ENCODE measurements around the gene PADI6. TPM values are rescaled to one million over a fixed set of nuclear protein-coding genes. Genes with fewer than 3 reads are reported as not detected.

The PADI6 gene
- total RNA-seq, 4 donors from 2014 or later = not detected

- no peaks in the 10 kb centered on the region for H3K36me3 ChIP-seq
- no peaks in the 10 kb centered on the region for H3K9me3 ChIP-seq
- peaks cover 0 to 17% (median 11%) of the 10 kb centered on the region in 4 donors for H3K4me1 ChIP-seq
- peak; percentile 82 to 89 (median 87) for DNase-seq
- TF ChIP-seq CTCF (IDR thresholded peaks at IDR 0.05) (no peak), POLR2A (IDR thresholded peaks at IDR 0.05) (no peak)
- no peaks in the 10 kb centered on the region for H3K27me3 ChIP-seq
- H3K4me3 ChIP-seq = peak overlapping the region; percentile 65 to 96 (median 79)
- H3K27ac ChIP-seq = peak overlapping the region; percentile 86 to 94 (median 90)
These were observed 66.6 kb downstream of the PADI6 start for GRCh38 chr1:17438318-17439249.

- TF ChIP-seq CTCF (IDR thresholded peaks at IDR 0.05) (peak in 2 of 6 experiments; percentile 8 to 26), POLR2A (IDR thresholded peaks at IDR 0.05) (no peak)
- Histone ChIP-seq H3K4me1 (peaks cover 0 to 17% (median 9%) of the 10 kb centered on the region in 4 donors), H3K4me3 (peak within 1 kb of the TSS; percentile 65 to 96 (median 79)), H3K36me3 (no peaks in the 10 kb centered on the region), H3K27ac (peak within 1 kb of the TSS; percentile 86 to 94 (median 90)), H3K9me3 (no peaks in the 10 kb centered on the region), H3K27me3 (no peaks in the 10 kb centered on the region)
- peak; percentile 62 to 81 (median 77) for DNase-seq
These were observed 67.5 kb downstream of the PADI6 start, which contains the start of gene RCC2 for GRCh38 chr1:17439250-17440073. Gene RCC2, minus strand, starts transcription at chr1:17439677. Its CDS starts 1,163 bp downstream, at chr1:17438514.

DNA sequence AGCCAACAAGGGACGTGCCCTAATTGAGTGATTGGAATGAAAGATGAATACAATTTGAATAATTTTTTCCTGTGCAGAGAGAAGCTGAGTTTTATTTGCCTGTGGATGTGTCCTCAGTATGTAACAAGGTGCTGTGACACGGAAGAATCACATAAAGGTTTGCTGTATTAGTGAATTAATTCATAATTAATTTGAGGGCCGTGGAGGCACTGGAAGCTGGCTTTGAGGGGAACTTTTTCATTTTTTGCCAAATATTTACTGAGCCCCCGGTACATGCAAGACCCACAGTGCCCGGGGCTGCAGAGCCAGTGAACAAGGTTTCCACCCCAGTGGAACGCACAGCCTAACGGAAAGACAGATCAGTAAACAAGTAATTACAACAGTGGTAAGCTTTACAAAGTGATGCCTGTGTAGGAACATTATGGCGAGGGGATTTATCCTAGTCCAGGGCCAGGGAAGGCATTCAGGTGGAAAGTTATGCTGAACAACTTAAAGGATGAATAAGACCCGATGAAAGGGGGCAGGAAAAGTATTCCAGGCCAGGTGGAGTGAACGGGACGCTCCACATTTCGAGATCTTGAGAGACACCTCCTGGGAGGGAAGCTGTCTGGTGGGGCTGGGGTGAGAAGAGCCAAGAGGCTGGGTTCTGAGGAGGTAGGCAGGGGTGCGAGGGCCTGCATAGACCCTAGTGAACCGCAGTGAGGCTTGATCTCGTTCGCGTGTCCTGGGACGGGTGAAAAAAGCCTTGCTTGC is 68.3 kb downstream of the PADI6 start:
- peak overlapping the region; percentile 65 to 96 (median 79) for H3K4me3 ChIP-seq
- H3K4me1 ChIP-seq = peaks cover 0 to 17% (median 9%) of the 10 kb centered on the region in 4 donors
- H3K27me3 ChIP-seq = no peaks in the 10 kb centered on the region
- no peak for TF ChIP-seq POLR2A (IDR thresholded peaks at IDR 0.05)
- TF ChIP-seq CTCF (IDR thresholded peaks at IDR 0.05) = no peak
- no peak for DNase-seq
- peak overlapping the region in 2 of 4 donors; percentile 57 to 86 for H3K27ac ChIP-seq
- no peaks in the 10 kb centered on the region for H3K36me3 ChIP-seq
- no peaks in the 10 kb centered on the region for H3K9me3 ChIP-seq

- peaks cover 0 to 17% (median 9%) of the 10 kb centered on the region in 4 donors for H3K4me1 ChIP-seq
- H3K27me3 ChIP-seq = no peaks in the 10 kb centered on the region
- H3K4me3 ChIP-seq = no peak overlapping the region
- H3K9me3 ChIP-seq = no peaks in the 10 kb centered on the region
- no peak for TF ChIP-seq POLR2A (IDR thresholded peaks at IDR 0.05)
- no peak for TF ChIP-seq CTCF (IDR thresholded peaks at IDR 0.05)
- no peaks in the 10 kb centered on the region for H3K36me3 ChIP-seq
- no peak overlapping the region for H3K27ac ChIP-seq
- no peak for DNase-seq
These were observed 68.8 kb downstream of the PADI6 start for GRCh38 chr1:17440827-17441168.
